ENCODE measurements around the gene CDC25B. TPM values are rescaled to one million over a fixed set of nuclear protein-coding genes. Genes with fewer than 3 reads are reported as not detected.

Gene CDC25B
- total and polyA plus RNA-seq, 2 of the 13 experiments (the other 11 are each of a cell fraction or from before 2014, with no cell fraction given) = 14.5 to 19.4 TPM

DNA sequence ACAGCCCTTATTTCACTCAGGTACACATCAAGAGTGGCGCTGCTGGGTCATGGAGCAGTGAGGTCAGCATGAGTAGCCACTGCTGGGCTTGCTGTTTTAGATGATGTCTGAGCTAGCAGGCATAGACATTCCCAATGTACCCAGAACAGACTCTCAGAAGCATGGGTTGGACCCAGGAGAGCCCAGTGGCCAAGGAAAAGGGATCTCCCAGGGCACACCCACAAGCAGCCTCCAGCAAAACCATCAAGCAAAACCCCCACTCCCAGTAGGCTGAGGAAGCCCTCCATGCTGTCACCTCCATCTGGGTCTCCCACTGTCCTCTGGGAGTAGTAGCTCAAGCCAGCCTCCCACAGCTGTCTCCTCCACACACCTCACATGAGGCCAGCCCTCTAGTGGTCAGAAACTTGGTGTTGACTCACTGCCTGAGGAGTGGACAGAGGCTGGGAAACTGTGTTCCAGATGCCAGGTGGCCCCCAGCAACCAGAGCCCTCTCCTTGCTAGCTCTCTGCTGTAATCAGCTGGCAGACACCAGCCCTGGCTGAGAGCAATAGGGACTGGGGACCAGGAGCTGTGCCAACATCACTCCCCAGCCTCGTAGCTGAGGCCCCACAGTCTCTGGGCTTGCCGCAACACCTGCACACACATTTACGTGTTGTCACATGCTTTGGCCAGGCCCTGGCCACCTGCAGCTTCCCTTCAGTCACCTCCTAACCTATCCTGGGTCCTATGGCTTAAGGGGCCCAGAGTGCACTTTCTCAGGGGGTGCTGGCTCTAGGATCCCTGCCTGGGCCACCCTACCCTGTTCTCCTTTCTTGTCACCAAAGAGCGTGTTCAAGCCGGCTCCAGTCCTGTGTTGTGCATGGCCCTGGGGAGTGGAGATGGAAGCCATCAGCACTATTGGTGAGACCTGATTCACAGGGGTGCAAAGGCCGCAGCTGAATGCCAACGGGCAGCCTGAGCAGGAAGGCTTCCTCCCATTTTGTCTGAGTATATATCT is 22.3 kb downstream of the CDC25B start (continued):
- TF ChIP-seq RXRB (CRISPR knock-in tag; IDR thresholded peaks at IDR 0.05; ENCODE audit: borderline replicate concordance) (peak; percentile 86), GABPB1 (CRISPR knock-in tag; IDR thresholded peaks at IDR 0.05) (peak; percentile 47), CENPX (CRISPR knock-in tag; IDR thresholded peaks at IDR 0.05) (no peak), KDM4B (CRISPR knock-in tag; IDR thresholded peaks at IDR 0.05) (peak; percentile 56; the same call in 1 of the 2 replicates), SP1 (IDR thresholded peaks at IDR 0.05) (no peak), SP1 (CRISPR knock-in tag; IDR thresholded peaks at IDR 0.05) (peak; percentile 41; the same call in 1 of the 2 replicates), AKAP8 (CRISPR knock-in tag; IDR thresholded peaks at IDR 0.05) (peak; percentile 62; the same call in 1 of the 2 replicates), SAP130 (CRISPR knock-in tag; IDR thresholded peaks at IDR 0.05; ENCODE audit: low read depth) (peak; percentile 96), TCF12 (IDR thresholded peaks at IDR 0.05) (no peak), TCF12 (CRISPR knock-in tag; IDR thresholded peaks at IDR 0.05) (no peak; the same call in 1 of the 2 replicates), ATF7 (IDR thresholded peaks at IDR 0.05) (no peak), ATF7 (CRISPR knock-in tag; IDR thresholded peaks at IDR 0.05) (no peak), PRPF4 (IDR thresholded peaks at IDR 0.05; ENCODE audit: low read depth, low read length, poor library complexity, severe bottlenecking) (no peak), RFX3 (CRISPR knock-in tag; IDR thresholded peaks at IDR 0.05) (no peak), MYC (CRISPR knock-in tag; IDR thresholded peaks at IDR 0.05; ENCODE audit: borderline replicate concordance) (peak; percentile 85), ZNF703 (CRISPR knock-in tag; IDR thresholded peaks at IDR 0.05; ENCODE audit: borderline replicate concordance) (no peak), MXI1 (IDR thresholded peaks at IDR 0.05; ENCODE audit: borderline replicate concordance, low read depth, low read length) (peak; percentile 87; the same call in 2 of the 3 replicates), FOXK2 (IDR thresholded peaks at IDR 0.05) (no peak; the same call in 1 of the 2 replicates), ZNF891 (CRISPR knock-in tag; IDR thresholded peaks at IDR 0.05) (peak; percentile 71; the same call in 1 of the 2 replicates), BRCA1 (CRISPR knock-in tag; IDR thresholded peaks at IDR 0.05) (no peak), MTF2 (CRISPR knock-in tag; IDR thresholded peaks at IDR 0.05; ENCODE audit: borderline replicate concordance) (peak; percentile 87; the same call in 1 of the 2 replicates), THAP11 (CRISPR knock-in tag; IDR thresholded peaks at IDR 0.05) (peak; percentile 88), CC2D1A (CRISPR knock-in tag; IDR thresholded peaks at IDR 0.05) (no peak), KLF16 (CRISPR knock-in tag; IDR thresholded peaks at IDR 0.05) (peak in 1 of 2 experiments; percentile 92; a peak in 1 of 4 replicates), KMT2A (CRISPR knock-in tag; IDR thresholded peaks at IDR 0.05) (peak; percentile 87)
- TF ChIP-seq, protein P1, sequence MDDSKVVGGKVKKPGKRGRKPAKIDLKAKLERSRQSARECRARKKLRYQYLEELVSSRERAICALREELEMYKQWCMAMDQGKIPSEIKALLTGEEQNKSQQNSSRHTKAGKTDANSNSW (CRISPR knock-in tag; IDR thresholded peaks at IDR 0.05; ENCODE audit: borderline replicate concordance) = no peak
- TF ChIP-seq, protein P2, sequence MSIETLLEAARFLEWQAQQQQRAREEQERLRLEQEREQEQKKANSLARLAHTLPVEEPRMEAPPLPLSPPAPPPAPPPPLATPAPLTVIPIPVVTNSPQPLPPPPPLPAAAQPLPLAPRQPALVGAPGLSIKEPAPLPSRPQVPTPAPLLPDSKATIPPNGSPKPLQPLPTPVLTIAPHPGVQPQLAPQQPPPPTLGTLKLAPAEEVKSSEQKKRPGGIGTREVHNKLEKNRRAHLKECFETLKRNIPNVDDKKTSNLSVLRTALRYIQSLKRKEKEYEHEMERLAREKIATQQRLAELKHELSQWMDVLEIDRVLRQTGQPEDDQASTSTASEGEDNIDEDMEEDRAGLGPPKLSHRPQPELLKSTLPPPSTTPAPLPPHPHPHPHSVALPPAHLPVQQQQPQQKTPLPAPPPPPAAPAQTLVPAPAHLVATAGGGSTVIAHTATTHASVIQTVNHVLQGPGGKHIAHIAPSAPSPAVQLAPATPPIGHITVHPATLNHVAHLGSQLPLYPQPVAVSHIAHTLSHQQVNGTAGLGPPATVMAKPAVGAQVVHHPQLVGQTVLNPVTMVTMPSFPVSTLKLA (IDR thresholded peaks at IDR 0.05) = no peak

Data from HepG2 (cell line).